NCI-H1694 (cell line): ENCODE data around the gene PLCB1.
"Not testable (repeated sequence)": the region's sequence is repeated elsewhere in the genome, so short reads cannot be mapped to it uniquely, and the experiment has no call there.

Source experiments
- DNase-seq: peaks from one replicate; lab custom pipeline; 2025; lab: John Stamatoyannopoulos, UW

PLCB1 gene

GRCh38 chr20:8443464-8444072, 311.5 kb downstream of the PLCB1 start:
- no peak for DNase-seq

GRCh38 chr20:8447262-8448120, 315.4 kb downstream of the PLCB1 start:
- DNase-seq = no peak

- no peak for DNase-seq
Observed at GRCh38 chr20:8449123-8449522, 317.1 kb downstream of the PLCB1 start.

- peak; percentile 32 for DNase-seq
Observed at GRCh38 chr20:8454137-8454712, 322.2 kb downstream of the PLCB1 start.

GRCh38 chr20:8456765-8457164, 324.7 kb downstream of the PLCB1 start:
- DNase-seq = no peak

GRCh38 chr20:8457978-8458377, 325.9 kb downstream of the PLCB1 start:
- DNase-seq = no peak

GRCh38 chr20:8461186-8461585, 329.1 kb downstream of the PLCB1 start:
- DNase-seq = no peak

- no peak for DNase-seq
Observed at GRCh38 chr20:8464368-8464767, 332.3 kb downstream of the PLCB1 start.

GRCh38 chr20:8466781-8467180, 334.7 kb downstream of the PLCB1 start:
- not testable (repeated sequence) for DNase-seq

- DNase-seq = no peak
Observed at GRCh38 chr20:8470156-8470555, 338.1 kb downstream of the PLCB1 start.

GRCh38 chr20:8471465-8471864, 339.4 kb downstream of the PLCB1 start:
- DNase-seq = no peak

GRCh38 chr20:8473459-8473858, 341.4 kb downstream of the PLCB1 start:
- DNase-seq = no peak

GRCh38 chr20:8474027-8474668, 342.1 kb downstream of the PLCB1 start:
- DNase-seq = no peak

- no peak for DNase-seq
Observed at GRCh38 chr20:8476021-8476420, 344.0 kb downstream of the PLCB1 start.

- DNase-seq = no peak
Observed at GRCh38 chr20:8480597-8480996, 348.5 kb downstream of the PLCB1 start.

GRCh38 chr20:8487696-8488095, 355.6 kb downstream of the PLCB1 start:
- no peak for DNase-seq

- no peak for DNase-seq
Observed at GRCh38 chr20:8489094-8489883, 357.2 kb downstream of the PLCB1 start.

- no peak for DNase-seq
Observed at GRCh38 chr20:8490076-8490830, 358.2 kb downstream of the PLCB1 start.

- no peak for DNase-seq
Observed at GRCh38 chr20:8492173-8492572, 360.1 kb downstream of the PLCB1 start.

GRCh38 chr20:8498571-8498970, 366.5 kb downstream of the PLCB1 start:
- no peak for DNase-seq

GRCh38 chr20:8504030-8504429, 372.0 kb downstream of the PLCB1 start:
- no peak for DNase-seq
